Erythroblast (primary cell): Measurements from ENCODE around the gene SMG5.

ENCODE experiments used
- GATA1 ChIP-seq: IDR thresholded peaks from 2 replicates; pipeline ENCODE4 v1.6.1; 2011; ENCODE audit warnings: low read depth, mild to moderate bottlenecking, control low read depth, low read length, moderate library complexity
- POLR2A ChIP-seq: IDR thresholded peaks from 2 replicates; pipeline ENCODE4 v1.6.1; 2011; ENCODE audit warnings: mild to moderate bottlenecking, low read length

DNA sequence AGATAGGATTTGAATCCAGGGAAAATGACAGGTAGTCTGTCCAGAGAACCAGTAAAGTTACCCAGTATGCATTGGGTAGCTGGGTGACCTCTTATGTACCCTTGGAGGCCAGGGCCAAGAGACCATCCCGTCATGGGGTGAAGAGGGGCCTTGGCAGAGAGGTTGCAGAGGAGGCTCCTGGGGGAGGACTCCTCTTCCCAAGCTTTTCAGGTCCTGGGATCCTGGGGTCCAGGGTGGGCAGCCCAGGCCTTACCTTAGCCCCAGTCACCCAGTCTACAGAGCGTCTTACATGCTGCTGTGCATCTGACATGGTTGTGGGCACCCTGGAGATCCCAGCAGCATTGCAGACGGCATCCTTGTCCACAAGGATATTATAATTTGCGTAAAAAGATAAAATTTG, 55.8 kb downstream of the SMG5 start:
- TF ChIP-seq POLR2A (no peak), GATA1 (no peak)
